CD4-positive, alpha-beta T cell treated with Interleukin-1 beta for 1 hour (primary cell): ENCODE data around the gene EFHC2.
"Not testable (repeated sequence)": the region's sequence is repeated elsewhere in the genome, so short reads cannot be mapped to it uniquely, and the experiment has no call there.

Experiments used
- DNase-seq, 2 donors: peaks; one replicate each; pipeline ENCODE4 v3.0.0-alpha.2; 2020 to 2022

EFHC2 gene

DNA sequence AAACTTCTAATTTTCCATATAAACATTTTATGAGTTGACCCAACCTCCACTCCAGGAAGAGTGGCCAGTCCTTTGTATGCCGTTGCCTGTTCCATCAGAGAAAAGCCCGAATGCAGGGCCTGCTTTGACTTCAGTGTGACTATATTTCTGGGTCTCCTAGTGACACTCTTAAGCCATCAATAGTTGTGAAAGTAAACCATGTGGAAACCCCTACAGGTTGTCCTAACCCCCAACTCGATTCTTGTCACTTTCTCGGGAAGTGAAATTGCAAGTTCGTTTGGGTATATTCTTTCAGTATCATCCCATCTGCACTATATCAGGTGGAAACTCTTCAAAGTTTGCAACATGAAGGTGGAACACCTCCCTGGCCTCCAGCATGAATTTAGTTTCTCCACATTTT, 52.8 kb downstream of the EFHC2 start:
- DNase-seq, result no peak

DNA sequence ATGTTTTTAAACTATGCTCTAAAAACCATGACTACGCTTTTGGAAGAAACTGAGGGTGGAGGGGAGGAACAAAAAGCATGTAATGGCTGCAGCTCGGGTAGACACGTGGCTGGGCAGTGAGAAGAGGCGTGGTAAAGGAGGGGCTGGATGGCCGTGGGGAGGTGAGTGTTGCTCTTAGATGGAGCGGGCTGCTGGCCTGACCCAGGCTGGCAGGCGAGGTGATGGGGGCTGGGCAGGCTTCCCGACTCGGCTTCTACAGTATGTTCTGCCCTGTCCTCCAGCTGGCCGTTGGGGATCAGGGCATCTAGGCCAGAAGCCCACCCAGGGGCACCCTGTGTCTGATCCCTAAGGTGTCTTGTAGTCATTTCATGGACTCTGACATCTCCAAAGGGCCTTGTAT, 60.7 kb downstream of the EFHC2 start:
- no peak for DNase-seq

DNA sequence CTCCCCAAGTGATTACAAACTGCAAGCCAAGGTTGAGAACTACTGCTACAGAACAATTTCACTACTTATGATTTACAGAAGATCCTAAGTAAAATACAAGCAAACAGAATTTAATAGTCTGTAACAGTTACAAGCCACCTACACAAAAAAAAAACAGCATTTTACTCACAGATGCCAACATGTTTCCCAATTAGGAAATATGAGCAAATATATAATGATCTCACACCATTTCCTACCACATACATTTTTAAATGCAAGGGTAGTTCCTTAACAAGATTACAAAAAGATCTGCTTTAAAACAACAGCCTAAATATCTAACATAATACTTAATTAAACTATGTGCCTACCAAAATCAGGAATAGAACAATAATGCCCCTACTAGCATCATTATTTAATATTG, 63.4 kb downstream of the EFHC2 start:
- DNase-seq, result no peak

DNA sequence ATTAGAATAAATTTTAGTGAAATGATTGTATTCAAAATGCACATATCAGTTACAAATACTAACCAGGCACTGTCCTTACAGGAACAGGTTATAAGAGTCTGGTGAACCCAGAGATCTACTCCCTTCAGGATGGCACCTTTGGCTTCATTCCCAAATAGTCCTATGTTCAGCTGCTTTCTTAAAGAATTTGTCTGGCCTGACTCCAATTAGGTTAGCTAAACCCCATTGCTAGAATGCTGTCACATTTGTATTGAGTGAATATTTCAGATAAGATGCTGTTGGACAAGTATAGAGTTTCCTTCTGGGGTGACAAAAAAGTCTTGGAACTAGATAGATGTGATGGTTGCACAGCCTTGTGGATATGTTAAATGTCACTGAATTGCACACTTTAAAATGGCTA, 69.4 kb downstream of the EFHC2 start:
- DNase-seq, result no peak

DNA sequence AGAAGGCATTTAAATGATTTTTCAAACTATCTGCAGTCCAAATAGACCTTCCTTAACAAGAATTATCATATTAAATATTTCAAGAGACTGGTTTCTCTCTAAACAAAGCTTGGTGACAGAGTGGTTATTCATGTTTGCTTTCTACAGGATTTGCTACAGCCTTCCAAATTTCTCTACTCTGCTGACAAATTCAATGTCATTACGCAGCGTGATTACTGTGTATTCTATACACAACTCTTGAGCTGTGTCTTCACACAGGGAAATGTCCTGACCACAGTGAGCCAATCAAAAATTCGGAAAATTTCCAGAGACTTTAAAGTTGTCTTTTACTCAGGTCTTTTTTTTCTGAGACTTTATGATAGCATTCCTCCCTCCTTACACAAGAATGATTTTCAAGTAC, 75.6 kb downstream of the EFHC2 start:
- DNase-seq, result no peak

DNA sequence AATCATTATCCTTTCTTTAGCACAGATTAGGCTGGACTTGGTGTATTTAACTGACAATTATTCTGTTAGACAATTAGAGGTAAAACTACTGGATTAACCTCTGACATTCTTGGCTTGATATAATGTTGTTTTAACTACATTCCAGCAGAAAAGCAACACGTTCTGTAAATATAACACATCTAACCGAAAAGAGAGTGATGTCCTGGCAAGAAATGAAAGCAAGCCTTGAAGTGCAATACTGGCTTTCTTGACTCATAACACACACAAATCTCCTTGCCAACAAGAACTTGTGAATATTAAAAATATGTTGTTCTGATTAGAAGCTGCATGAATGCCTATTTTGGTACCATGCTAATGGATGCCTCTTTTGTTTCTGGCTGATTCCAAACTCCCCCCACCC, 76.4 kb downstream of the EFHC2 start:
- no peak for DNase-seq

DNA sequence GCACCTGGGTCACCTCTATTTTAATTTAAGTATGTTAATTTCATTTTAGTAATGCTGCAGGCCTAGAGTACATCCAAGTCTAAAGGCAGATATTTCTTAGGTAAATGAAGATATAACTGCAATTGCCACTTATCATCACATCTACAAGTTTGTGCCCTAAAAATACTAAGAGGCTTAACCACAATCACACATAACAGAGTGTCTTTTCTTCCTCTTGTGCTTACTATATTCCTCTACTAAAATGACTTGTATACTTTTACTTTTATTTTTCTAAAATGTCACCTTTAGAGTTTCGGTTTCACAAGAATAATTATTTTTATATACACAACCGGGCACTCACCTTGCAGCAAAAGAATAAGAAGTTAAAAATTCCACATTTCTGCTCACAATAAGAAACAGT, 77.9 kb downstream of the EFHC2 start:
- DNase-seq, result no peak

DNA sequence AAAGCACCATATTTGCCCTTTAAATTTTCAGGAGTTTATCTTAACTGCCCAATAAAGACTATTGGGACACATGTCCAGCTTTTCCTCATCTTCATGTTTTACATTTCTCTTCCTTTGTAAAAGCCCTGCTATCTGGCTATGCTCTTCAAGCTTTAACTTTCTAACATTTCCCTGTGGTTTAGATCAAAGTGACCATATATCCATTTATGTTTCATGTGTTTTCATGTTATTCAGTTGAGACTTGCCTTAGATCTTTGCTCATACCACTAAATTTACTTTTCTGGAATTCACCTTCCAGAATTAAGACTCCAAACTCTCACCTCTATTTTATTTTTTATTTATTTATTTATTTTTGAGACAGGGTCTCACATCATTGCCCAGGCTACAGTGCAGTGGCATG, 78.5 kb downstream of the EFHC2 start:
- DNase-seq, result no peak

DNA sequence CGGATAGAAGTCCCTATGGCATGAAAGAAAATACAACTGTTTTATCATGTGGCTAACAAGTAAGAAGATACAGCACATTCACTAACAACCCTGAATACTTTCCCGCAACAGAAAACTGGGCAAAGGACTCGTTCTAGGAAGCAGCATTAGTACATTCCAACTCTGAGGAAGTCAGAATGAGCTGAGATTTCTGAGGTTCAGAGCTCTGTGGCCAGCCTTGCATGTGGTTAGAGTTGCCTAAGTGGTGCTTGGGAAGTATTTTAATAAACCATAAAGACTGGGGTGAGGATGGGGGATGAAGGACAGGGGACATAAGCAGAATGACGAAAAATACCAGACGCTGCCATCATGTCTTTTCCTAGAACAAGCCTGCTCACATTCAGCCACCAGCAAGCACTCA, 82.2 kb downstream of the EFHC2 start:
- DNase-seq, result no peak

DNA sequence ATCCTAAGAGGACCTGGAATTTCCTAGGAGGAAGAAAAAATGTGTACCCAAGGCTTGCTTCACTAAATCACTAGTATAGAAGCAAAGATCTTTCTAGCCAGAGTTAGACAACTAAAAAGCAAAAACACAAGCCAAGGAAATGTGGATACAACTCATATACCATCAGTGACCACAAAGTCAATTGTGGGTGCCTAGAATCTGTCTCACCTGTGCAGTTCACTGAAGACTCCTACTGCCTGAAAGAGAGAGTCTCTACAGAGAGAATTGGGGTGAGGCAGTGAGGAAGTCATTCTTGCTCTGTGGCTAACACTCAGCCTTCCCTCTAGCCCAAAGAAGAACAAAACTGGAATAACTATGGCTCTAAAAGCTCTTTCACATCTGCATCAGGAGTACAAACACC, 82.9 kb downstream of the EFHC2 start:
- DNase-seq, result no peak

DNA sequence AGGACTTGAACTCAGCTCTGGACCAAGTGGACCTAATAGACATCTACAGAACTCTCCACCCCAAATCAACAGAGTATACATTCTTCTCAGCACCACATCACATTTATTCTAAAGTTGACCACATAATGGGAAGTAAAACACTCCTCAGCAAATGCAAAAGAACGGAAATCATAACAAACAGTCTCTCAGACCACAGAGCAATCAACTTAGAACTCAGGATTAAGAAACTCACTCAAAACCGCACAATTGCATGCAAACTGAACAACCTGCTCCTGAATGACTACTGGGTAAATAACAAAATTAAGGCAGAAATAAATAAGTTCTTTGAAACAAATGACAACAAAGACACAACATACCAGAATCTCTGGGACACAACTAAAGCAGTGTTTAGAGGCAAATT, 87.7 kb downstream of the EFHC2 start:
- DNase-seq, result not testable (repeated sequence)

DNA sequence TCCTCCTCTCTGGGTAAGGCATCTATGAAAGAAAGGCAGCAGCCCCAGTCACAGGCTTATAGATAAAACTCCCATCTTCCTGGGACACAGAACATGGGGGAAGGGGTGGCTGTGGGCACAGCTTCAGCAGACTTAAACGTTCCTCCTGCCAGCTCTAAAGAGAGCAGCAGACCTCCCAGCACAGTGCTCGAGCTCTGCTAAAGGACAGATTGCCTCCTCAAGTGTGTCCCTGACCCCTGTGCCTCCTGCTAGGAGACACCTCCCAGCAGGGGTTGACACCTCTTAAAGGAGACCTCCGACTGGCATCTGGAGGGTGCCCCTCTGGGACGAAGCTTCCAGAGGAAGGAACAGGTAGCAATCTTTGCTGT, 89.9 kb downstream of the EFHC2 start:
- DNase-seq, result no peak

DNA sequence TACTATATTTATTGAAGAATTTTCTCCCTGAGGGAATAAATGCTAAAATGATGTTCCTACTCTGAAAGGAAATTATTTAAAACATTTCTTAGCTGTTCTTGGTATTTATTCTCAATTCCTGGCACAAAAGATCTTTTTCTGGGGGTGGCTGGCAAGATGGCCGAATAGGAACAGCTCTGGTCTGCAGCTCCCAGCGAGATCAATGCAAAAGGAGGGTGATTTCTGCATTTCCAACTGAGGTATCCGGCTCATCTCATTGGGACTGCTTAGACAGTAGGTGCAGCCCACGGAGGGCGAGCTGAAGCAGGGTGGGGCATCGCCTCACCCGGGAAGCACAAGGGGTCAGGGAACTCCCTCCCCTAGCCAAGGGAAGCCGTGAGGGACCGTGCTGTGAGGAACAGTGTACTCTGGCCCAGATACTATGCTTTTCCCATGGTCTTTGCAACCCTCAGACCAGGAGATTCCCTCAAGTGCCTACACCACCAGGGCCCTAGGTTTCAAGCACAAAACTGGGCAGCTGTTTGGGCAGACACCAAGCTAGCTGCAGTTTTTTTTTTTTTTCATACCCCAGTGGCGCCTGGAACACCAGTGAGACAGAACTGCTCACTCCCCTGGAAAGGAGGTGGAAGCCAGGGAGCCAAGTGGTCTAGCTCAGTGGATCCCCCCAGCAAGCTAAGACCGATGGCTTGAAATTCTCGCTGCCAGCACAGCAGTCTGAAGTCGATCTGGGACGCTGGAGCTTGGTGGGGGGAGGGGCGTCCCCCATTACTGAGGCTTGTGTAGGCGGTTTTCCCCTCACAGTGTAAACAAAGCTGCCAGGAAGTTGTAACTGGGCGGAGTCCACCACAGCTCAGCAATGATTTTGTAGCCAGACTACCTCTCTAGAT, 90.5 kb downstream of the EFHC2 start:
- peak; percentile 77 to 82 for DNase-seq

DNA sequence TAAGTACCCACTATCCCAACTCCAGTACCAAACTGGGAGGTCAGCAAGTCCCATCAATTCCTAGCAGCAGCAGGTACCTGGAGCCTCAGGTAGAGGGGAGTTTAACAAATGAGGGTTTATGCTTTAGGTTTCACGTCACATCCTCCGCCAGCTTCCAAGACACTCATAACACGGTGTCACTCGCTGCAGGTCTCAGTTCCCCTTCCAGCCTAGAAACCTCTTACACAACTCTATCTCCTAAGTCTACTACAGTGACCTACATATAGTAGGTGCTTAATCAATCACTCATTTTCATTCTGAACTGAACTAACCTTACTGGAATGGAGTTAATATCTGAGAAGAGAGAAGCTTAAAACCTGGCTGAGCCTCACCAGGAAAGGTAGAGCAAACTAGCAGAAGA, 96.0 kb downstream of the EFHC2 start:
- DNase-seq, result no peak

DNA sequence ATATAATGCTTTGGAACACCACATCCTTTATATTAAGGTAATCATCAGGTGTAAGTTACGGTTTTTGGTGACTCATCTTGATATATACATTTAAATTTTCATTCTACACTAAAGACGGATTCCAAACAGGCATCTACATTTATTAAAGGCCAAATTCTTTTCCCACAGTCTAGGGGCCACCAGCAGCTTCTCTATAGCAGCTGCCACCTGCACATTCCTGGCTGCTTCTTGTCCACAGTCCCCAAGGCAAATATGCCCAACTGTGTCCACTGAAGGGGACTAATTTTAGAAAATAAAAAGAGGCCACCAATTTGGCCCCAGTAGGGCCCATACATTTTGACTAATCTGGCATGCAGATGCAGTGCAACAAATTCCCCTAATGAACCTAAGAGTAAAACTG, 96.6 kb downstream of the EFHC2 start:
- no peak for DNase-seq

DNA sequence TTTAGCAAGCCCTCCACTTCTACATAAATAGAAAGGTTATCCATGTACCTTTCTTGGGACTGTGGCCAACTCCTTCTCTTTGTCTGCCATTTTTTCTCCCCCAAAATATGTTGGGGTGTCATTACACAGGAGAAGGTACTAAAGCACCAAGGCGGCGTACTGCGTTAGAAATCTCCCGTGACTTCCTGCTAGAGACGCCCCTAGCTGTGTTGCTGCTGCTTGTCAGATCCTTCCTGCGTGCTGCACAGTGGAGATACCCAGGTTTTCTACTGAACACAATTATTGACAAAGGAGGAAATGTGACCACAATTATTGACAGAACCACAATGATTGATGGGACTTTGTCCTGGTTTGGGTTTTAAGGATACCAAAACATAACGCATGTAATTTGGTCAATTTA, 97.7 kb downstream of the EFHC2 start:
- peak; percentile 19 to 40 for DNase-seq

DNA sequence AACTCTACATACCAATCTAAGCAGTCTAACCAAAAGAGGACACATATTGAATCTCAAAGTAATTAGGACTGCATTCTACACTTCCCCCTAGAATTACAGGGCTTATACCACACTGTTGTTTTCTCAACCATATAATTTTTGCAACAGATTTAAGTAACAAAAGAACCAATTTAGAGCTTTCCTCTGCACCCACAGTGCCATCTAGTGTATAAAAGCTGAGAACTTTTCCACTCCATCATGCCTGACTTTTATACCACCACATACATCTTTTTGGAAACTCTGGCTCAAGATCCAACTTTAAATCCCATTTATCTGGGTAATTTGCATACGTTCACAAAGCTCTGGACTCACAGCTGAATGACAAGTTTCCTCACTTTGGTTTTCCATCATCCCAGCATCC, 99.5 kb downstream of the EFHC2 start:
- DNase-seq, result peak in 1 of 2 donors; percentile 41

DNA sequence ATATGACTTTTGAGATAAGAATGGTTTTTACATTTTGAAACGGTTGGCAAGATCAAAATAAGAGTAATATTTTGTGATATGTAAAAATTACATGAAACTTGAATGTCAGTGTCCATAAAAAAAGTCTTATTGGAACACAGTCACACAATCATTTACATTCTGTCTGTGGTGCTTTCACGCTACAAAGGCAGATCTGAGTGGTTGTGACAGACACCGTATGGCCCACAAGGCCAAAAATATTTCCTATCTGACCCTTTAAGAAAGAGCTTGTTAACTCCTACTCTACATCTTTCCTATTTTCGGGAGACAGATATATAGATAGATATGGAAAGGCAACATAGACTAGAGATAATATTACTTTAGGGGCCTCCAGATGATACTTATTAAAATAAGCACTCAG, 101.9 kb downstream of the EFHC2 start:
- no peak for DNase-seq

DNA sequence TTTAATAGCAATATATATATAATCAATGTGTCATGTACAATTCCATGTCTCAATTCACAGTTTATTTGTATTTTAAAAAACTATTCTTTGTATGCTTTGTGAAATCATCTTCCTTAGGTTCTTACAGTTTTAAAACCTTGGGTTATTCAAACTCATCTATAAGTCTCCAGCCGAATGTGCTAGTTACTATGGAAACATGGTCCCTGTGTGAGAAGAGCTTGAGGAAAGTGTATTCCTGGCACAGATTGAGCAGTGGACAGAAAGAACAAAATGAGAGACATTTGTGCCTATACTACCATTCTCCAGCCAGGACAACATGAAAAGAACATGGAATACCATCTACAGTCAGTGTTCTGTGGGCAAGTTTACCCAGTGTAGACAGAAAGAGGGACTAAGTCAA, 103.4 kb downstream of the EFHC2 start:
- no peak for DNase-seq

DNA sequence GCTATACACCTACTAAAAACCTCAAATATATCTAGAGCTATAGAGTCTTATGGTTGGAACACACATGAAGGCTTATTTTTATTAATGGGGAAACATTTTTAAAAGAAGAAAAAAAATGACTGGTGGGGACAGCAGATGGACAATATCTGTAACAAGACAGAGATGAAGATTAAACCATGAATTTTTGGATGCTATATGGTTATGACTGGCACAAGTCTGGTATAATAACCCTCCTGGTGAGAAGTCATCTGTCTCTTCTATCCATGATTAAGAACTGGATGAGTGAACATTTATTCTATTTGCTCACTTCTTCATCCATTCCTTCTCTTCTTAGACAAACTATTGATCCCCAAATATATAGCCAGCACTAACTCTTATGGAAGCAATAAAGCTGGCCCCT, 104.4 kb downstream of the EFHC2 start:
- no peak for DNase-seq

DNA sequence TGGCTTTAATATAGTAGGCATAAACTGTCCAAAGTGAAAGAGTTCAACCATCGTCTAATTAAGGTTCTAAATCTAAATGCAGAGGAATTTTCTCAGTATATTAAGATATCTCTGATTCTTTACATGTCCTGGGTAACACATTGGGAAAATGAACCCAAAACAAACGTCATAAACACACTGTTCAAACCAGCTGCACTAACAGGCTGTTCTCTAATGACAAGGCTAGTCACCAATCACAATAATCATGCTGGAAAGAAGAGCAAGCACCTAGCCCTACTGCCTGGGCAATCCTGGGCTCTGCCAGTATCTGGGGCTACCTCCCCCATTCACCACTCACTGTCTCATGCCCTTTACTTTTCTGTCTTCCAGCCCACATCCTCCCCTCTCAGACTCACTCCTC, 107.9 kb downstream of the EFHC2 start:
- DNase-seq, result no peak

DNA sequence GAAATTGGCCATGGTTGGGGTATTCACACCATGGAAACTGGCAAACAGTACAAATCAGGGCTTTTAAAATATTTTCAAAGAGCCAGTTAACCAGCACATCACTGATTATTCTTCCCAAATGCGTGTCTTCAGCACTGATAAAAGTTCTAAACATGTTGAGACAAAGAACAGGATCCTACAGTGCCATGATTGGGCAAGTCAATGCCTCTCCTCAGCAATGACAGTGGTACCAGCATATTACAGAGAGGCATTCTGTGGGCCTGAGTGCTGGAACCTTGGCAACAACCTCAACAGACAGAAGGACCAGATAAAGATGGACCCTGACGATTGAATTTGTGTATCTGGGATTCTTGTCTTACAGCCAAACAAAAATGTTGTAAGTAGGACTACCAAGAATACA, 108.9 kb downstream of the EFHC2 start:
- DNase-seq, result no peak

DNA sequence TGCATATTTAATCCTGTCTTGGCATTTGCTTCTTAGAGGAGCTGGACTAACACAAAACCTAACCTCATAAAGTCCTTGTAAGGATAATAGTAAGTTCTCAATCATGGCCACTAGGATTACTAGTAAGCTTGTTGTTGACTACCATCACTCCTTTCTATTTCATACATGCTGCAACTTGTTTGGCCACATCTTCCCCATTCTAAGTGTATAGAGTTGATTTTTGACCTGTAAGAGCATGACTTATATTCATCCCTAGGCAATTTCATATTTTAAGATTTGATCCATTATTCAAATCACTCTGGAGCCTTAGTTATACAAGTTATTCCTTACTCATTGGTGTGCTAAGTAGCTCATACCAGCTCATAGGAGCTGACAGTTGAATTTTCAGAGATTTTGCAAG, 109.4 kb downstream of the EFHC2 start:
- no peak for DNase-seq

DNA sequence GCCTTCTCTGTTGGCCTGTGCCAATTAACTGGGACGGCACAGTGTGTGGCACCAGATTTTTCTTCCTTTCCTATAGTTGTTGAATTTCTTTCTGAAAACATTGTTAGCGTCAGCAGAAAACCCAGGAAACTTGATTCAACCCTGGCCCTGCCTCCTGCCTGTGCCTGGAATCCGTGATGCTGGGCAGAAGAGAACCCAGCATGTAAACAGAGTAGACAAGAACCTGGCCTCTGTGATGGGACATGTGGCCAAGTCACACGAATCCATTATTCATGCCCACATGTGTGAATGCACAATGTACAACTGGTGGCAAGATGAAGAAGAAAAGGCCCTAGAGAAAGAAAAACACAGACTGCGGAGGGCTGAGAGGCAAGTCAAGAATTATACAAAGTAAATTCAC, 111.4 kb downstream of the EFHC2 start:
- no peak for DNase-seq

DNA sequence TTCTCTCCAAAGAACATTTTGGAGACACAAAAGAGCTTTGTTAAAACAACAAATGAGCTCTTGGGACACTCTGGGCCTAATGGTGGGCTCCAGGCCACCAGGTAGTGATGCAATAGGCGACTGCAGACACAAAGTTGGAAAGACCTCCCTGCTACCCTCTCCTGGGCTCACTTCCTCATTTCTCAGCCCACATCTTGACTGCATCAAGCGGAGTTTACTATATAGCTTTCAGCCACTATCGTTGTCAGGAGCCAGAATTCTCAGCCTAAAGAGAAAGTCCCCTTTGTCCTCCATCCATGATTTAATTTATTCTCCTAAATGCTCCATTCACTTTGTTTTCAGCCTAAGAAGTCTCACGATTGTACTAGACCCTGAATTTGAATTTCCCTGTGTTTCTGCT, 114.9 kb downstream of the EFHC2 start:
- no peak for DNase-seq
